Measurements from ENCODE around the gene CCL13.

DNA sequence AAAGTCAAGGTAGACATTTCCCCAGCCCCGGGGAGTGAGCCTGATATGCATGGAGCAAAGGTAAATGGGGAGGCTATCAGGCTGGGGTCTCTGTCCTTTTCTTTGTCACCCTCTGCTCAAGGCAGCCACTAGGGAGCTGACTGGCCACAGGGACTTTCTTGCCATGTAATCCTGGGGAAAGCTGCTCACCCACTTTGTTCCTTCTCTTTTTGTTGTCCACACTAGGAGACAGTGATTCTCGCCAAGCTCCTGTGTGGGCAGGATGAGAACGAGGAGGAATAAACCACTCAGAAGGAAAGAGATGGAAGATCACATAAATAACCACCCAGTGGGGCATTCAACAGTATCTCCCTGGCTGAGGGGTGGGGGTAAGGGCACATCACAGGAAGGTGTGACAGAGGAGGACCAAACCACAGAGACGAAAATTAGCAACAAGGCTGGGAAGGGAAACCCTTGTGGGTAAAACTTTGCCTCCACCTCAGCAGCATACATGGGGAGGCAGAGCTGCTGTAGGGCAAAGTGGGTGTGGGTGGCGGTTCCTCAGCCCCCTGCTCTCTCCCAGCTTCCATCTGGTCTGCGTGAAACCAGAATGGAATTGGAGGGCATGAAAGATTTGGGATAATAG is 33.0 kb downstream of the CCL13 start:
- no peak for TF ChIP-seq CTCF (IDR thresholded peaks at IDR 0.05)
- no peak for TF ChIP-seq POLR2A (IDR thresholded peaks at IDR 0.05)
- TF ChIP-seq POLR2AphosphoS5 (IDR thresholded peaks at IDR 0.05), result no peak
